Measurements from ENCODE around the gene CDA. TPM values are rescaled to one million over a fixed set of nuclear protein-coding genes. Genes with fewer than 3 reads are reported as not detected.
"Not testable (repeated sequence)": the region's sequence is repeated elsewhere in the genome, so short reads cannot be mapped to it uniquely, and the experiment has no call there.

CDA gene
- total RNA-seq, 1 donor from 2014 or later = 2.1 TPM

GRCh38 chr1:20586953-20587660 lies 1.8 kb upstream of the CDA start:
- DNase-seq = no peak

DNA sequence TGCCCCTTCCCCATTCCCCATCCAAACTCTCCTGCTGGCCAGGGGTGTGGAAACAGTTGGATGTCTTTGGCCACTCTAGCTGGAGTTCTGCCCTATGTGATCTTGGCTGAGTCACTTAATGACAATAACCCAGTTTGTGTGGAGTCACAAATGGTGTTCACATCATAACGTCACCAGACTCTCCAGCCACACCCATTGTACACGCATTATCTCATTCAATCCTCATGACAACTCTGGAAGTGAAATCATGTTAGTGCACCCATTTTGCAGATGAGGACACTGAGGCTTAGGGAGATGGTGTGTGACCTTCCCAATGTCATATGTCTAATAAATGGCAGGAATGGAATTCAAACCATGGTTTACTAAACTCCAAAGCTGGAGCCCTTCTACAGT lies 1.2 kb upstream of the CDA start:
- no peak for DNase-seq

- no peak for DNase-seq
These were observed 708 bp downstream of the CDA start for GRCh38 chr1:20589331-20590278.

DNA sequence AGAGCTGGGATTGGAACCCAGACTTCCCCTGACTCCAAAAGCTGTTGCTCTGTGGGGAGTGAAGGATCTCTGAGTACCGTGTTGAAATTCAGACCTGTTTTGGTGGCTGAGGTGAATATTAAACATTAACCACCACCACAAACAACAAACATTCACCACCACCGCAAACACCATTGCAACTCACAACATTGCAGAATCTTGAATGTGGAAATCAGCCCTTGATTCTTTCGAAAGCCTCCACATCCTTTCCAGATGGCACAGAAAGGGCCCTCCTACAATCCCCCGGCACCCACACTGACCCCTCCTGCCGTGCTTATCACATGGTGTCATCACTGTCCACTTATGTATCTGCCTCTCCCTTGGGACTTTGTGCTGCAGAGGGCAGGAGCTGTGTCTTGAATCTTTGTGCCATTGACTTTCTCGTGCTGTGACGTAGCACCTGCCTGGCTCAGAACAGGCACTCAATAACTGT lies 1.4 kb downstream of the CDA start:
- DNase-seq = no peak

GRCh38 chr1:20593756-20594155 lies 4.9 kb downstream of the CDA start:
- no peak for DNase-seq

GRCh38 chr1:20594746-20595145 lies 5.8 kb downstream of the CDA start:
- no peak for DNase-seq

GRCh38 chr1:20596106-20596505 lies 7.2 kb downstream of the CDA start:
- no peak for DNase-seq

DNA sequence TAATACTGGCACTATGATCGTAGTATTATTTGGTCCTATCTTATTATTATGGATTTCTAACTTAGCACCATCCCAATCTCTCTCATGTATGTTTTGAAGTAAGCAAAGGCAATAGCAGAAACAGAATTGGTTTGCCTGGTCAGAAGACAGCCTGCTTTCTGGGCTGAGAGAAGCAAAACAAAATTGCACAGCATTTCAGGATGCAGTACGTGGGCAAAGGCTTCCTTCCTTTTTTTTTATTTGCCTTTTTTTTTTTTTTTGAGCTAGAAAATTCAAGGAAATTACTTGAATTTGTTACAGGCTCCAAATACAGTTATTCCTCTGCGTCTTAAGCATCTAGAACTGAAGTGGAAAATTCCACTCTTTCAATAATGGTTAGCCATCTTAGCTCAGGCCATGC lies 8.8 kb downstream of the CDA start:
- no peak for DNase-seq

- no peak for DNase-seq
These were observed 11.3 kb downstream of the CDA start for GRCh38 chr1:20600156-20600555.

DNA sequence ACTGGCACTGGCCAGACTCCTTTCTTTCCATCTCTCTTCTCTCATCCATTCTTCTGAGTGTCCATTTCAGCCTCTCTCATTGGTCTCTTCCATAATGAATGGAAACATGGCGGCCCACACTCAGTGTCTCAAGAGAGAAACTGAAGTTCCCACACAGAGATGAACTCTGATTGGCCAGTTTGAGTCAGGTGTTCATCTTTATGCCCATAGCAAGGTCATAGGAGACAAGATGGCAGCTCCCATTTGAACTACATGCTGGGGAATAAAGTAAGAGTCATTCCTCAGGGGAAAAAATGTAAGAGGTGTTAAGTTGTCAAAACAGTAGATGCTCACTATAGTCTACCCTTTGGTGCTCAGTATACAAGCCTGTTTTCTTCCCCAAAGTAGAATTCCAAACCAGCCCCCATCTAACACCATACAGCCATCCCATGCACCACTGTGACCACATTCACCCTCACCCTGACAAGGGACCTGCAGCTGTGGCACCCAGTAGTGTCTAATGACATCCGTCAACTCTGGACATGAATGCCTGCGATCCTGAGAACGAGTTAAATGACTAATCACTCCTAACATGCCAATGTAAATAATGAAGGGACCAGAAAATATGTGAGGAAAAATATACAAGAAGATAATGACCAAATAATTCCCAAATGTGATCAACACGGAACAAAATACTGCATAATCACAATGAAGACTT lies 12.4 kb downstream of the CDA start:
- DNase-seq = no peak

DNA sequence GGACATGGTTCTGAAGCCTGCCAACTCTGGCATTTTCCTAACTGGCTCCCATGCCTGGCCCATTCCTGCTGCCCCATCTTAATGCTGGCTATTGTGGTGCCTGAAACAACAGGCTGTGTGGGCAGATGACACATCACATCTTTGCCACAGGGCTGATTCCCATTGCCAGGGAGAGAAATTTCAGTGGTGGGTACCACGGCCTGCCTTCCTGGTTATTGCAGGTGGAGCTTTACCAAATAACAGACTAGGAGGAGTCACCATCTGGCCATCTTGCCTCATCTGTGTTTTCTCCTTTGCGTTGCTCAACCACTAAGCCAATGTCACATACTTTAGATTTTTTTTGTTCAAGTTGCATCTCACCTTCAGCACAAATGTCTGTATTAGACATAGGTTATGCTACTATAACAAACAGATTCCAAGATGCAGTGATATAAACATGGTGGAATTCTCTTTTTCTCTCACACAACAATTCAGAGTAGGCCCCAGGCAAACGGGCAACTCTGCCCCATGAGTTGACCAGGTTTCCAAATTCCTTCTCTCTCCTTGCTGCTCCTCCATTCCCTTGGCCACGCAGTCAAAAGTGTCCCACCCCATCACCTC lies 14.1 kb downstream of the CDA start:
- DNase-seq = no peak

DNA sequence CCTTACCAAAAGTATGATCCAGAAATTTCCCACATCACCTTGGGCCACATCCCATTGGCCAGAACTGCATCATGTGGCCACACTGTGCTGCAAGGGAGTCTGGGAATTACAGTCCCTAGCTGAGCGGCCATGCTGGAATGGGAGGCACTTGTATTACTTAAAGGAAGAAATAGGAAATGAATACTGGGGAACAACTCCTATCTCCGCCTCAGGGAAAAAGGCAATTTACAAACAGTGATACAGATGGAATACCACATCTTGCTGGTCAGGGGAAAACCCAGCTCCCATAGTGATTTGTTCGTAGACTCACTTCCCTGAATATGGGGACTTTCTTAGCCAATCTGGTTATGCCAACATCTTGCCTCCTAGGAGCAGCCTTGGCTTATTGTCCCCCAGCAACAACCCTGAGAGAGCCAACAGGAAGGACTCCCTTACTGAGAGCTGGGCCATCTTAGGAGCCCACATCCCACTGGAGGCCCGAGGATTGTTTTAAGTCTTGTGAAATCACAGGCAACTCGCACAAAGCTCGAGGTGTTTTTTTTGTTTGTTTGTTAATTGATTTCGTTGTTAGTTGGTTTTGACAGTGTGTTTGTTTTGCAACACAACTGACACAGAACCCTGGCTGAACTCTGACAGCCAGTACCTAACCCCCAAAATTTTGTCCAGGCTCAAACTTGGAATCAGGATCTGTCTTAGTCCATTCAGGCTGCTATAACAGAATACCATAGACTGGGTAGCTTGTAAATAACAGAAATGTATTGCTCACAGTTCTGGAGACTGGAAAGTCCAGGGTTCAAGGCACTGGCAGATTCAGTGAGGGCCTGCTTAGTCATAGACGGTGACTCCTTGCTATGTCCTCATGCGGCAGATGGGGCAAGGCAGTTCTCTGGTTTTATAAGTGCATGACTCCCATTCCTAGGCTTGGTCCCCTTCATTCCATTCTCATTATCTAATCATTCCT lies 14.9 kb downstream of the CDA start:
- DNase-seq = no peak

DNA sequence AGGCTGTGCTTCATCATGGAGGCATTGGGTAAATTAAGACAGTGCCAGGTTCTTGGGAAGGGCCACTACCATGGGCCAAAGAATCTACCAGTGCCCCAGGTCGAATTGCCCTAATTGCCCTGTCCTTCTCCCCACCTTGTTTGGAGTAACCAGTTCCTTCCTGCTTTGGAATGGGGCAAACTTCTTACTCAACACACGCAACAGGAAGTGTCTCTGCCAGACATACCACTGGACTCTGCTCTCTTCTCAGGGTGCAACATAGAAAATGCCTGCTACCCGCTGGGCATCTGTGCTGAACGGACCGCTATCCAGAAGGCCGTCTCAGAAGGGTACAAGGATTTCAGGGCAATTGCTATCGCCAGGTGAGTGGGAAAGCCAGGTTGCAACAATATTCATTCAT lies 15.8 kb downstream of the CDA start:
- no peak for DNase-seq

GRCh38 chr1:20606801-20607570 lies 18.1 kb downstream of the CDA start:
- not testable (repeated sequence) for DNase-seq

- DNase-seq = no peak
These were observed 20.6 kb downstream of the CDA start for GRCh38 chr1:20609541-20609940.

DNA sequence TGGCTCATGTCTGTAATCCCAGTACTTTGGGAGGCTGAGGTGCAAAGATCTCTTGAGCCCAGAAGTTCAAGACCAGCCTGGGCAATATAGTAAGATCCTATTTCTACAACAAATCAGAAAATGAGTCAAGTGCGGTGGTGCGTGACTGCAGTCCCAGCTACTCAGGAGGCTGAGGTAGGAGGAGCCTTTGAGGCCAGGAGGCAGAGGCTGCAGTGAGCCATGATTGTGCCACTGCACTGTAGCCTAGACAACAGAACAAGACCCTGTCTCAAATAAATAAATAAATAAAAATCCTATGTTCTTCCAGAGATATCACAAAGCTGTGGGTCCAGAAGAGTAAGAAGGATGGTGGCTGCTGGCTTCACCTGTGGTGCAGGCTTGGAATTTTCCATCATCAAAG lies 22.1 kb downstream of the CDA start:
- no peak for DNase-seq

DNA sequence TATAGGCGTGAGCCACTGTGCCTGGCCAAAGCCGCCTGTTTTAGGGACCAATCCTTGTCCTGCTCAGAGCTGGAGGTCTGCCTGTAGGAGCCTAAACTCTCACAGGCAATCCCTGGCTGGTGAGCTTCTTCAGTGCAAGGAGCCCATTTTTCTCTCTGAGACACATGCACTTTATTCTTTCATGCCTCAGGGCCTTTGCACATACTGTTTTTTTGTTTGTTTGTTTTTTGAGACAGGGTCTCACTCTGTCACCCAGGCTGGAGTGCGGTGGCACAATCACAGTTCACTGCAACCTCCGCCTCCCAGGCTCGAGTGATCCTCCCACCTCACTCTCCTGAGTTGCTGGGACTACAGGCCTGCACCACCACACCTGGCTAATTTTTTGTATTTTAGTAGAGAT lies 22.8 kb downstream of the CDA start:
- no peak for DNase-seq

DNA sequence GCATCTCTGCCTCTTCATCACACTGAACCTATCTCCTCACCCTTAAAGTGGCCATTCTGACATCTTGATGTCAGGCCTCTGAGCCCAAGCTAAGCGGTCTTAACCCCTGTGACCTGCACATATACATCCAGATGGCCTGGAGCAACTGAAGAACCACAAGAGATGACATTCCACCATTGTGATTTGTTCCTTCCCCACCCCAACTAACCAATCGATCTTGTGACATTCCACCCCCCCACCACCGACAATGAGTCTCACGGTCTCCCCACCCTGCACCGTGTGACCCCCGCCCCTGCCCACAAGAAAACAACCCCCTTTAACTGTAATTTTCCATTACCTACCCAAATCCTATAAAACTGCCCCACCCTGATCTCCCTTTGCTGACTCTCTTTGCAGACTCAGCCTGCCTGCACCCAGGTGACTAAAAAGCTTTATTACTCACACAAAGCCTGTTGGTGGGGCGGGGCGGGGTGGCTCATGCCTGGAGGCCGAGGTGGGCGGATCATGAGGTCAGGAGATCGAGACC lies 23.4 kb downstream of the CDA start:
- no peak for DNase-seq

DNA sequence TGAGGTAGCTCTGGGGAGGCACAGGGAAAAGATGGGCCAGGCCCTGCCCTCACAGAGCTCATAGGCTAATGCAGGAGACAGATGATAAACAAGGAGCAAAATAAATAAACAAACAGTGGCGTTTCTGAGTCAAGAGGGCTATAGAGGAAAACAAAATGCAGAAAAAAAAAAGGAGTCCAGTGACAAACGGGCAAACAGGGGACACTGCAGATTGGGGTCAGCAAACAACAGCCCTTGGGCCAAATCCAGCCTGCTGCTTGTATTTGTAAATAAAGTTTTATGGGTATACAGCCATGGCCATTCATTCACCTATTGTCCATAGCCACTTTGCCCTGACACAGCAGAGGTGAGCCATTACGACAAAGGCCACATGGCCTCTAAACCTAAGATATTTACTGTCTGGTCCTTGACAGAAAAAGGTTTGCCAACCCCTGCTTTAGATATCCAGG lies 25.3 kb downstream of the CDA start:
- DNase-seq = no peak

All from skin of body (tissue), 2 donors.